IPS-18c (cell line): ENCODE results near the gene ADAMTS2.

Experiments
- H3K4me3 ChIP-seq: 2 replicates; pipeline ENCODE4 v1.7.0; 2013; ENCODE audit warnings: low read depth, mild to moderate bottlenecking, low read length, moderate library complexity; ENCODE audit not compliant: insufficient read depth
- H3K9me3 ChIP-seq: one replicate; pipeline ENCODE4 v1.6.1; 2013; ENCODE audit warnings: mild to moderate bottlenecking, low read length, moderate library complexity; ENCODE audit not compliant: control insufficient read depth, insufficient read depth

Gene ADAMTS2

DNA sequence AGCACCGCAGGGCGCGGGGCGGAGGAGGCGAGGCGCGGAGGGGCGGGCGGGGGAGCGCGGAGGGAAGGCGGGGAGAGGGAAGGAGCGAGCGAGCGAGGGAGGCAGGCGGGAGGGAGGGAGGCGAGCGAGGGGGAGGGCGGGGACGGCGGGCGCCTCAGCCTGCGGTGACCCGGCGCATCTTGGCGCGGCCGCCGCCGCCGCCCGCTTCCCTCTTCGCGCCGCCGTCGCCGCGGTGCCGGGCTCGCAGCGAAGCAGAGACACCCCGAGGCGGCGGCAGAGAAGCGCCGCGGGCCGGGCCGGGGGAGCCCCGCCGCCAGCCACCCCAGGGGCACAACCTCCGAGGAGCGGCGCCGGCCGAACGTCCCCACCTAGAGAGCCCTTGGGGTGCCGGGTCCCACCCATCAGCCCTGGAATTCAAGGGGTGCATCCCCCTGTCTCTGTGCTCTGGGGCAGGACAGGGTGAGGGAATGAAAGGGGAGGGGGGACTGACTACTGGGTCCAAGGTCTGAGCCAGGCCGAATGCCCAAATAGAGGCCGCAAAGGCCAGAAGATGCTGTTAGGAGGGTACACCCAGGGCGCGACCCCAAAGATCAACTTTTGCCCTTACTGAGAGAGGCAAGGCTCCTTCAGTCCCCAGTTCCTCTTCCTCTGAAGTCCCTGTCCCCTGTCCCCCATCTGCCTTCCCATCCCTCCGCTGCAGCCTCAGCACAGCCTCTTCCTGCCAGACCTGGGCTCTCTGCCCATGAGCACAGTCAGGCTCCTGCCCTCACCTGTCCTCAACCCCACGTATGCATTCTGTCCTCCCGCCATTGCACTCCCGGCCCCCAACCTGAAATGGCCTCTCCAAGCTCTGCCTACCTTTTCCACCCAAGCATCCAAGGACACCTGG is at the start of gene ADAMTS2:
TSS of gene ADAMTS2 (minus strand) at position 29 of the 889 bp plus-strand sequence. CDS start 133 bp downstream, outside the sequence.
- Histone ChIP-seq H3K9me3 (peaks cover 5% of the 10 kb centered on the region), H3K4me3 (peak within 1 kb of the TSS; percentile 72)

DNA sequence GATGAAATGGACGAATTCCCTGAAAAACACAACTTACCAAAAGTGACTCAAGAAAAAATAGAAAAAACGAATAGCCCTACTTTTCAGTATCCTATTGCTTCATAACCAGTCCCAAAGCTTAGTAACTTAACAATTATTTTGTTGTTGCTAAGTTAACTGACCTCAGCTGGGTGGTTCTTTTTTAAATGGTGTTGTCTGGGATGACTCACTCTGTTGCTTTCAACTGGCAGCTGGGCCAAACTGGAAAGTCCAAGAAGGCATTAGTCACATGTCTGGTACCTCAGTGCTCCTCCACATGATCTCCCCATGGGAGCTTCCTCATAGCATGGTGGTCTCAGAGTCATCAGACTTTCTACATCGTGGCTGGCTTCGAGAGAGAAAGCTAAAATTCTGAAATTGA is 47.8 kb upstream of the ADAMTS2 start:
- no peaks in the 10 kb centered on the region for H3K9me3 ChIP-seq
- H3K4me3 ChIP-seq, result no peak overlapping the region

DNA sequence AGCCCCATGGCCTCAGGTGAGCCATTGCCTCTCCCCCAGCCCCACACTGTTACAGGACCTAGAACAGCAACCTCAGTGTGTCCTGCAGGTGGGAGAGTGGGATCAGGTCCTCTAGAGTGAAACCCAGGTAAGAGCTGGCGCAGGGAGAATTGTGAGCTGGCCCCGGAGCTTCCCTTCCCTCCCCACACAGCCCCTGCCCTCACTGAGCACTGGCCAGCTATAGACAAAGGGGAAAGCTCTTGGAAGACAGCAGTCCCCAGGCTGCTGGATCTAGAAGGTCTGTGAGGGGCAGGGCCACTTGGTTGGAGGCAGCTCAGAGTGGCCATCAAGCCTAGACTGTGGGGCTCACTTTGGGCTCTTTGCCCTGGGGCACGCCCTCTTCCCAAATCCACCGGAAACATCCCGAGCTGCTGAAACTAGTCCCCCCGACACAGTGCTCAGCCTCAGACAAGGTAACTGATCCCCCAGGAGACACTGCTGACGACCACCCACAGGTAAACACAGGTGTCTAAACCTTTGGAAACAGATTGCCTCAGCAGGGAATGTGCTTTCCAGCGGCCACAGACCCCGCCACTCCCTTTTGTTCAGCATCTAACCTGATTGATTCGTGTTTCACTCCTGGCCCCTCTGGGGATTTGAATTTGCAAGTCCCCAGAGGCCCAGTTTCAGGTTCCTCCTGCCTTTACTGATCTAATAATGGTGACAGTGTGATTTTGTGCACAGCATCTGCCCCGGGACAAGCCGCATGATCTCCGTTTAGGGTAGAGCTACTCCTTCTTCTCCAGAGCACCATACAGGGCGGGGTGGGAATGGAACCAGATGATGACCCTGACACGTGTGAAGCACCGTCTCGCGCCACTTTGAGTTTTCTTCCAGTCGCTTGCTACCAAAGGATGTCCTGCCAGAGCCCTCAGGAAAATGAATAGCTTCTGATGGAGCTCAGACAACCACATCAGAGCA is 42.2 kb upstream of the ADAMTS2 start:
- Histone ChIP-seq H3K9me3 (no peaks in the 10 kb centered on the region), H3K4me3 (no peak overlapping the region)

DNA sequence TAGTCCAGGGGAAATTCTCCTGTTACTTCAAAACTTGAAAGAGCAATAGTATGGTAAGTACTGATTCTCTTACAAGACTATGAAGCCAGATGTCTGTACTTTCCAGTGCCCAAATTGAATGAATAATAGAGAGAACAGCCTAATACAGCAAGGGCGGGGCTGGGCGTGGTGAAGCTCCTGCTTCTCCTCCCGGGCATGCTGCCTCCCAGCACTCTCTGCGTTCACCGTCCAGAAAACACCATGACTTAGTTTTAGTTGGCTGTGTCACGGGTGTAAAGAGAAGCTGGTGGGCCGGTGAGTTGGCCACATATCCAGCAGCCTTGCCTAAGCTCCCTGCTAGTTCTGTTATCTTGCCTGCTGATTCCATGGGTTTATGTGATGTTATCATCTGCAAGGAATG is 40.7 kb upstream of the ADAMTS2 start:
- H3K9me3 ChIP-seq, result no peaks in the 10 kb centered on the region
- no peak overlapping the region for H3K4me3 ChIP-seq

DNA sequence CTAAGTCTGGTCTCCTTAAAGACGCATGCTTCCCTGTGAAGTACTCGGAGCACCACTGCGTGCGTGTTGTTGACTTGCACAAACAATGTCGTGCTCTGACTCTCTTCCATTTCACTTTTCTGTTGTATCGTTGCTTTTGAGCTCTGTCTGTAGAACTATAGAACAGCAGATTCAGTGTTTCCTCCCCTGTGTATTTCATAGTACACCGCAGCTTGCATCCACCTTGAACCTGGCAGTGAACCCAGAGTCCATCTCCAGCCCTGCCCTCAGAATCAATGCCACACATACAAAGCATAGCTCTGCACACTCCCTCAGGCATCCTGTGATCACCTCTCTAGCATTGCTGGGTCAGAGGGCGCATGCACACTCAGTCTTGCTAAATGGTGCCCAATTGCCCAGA is 37.2 kb upstream of the ADAMTS2 start:
- H3K9me3 ChIP-seq, result no peaks in the 10 kb centered on the region
- no peak overlapping the region for H3K4me3 ChIP-seq

DNA sequence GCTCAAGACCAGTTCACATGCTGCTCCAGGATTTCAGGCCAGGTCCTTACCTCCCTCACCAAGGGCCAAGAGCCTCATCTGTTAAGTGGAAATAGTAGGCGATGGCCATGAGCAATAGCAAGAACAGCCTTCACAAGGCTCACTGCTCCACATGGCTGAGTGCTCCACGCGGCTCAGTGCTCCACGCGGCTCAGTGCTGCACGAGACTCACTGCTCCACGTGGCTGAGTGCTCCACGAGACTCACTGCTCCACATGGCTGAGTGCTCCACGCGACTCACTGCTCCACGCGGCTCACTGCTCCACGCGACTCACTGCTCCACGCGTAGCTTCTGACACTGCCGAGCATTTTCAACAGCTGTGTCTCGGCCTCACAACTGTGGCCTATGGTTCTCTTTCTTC is 36.4 kb upstream of the ADAMTS2 start:
- H3K4me3 ChIP-seq, result no peak overlapping the region

DNA sequence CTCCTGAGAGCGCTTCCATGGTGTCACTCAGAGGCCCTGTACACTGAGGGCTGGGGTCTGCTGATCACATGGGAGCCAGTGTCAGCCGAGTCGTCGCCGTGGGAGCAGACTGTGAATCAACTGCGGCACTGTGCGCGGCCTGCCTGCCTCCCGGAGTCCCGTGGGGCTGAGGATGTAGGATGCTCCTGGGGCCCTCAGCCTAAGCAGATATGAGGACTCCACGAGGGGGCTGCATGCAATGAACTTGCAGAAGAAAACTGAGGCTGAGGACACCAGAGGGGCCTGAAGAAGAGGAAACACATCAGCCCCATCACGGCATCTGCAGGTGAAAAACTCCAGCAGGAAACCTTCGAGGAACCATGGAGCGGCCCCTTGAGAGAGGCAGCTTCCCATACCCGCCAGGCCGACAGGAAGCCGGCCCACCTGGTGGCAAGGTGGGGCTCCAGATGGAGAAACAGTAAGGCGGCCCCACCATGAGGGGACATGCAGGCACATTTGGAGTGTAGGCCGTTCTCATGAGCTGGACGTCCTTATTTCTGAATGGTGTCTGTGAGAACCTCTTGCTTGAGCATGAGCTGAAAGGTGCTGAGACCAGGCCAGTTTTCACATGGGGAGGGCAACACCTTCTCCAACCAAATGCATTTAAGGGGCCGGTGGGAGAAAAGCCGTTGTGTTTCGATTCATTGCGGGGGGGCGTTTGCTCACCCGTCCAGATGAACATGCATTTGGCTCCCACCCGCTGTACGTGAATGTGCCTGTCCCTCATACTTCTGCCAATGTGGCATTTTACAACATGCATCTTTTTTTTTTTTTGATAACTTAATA is 35.2 kb upstream of the ADAMTS2 start:
- Histone ChIP-seq H3K9me3 (no peaks in the 10 kb centered on the region), H3K4me3 (no peak overlapping the region)

More for the DNA sequence above, 36.4 kb upstream of the ADAMTS2 start:
- no peaks in the 10 kb centered on the region for H3K9me3 ChIP-seq

DNA sequence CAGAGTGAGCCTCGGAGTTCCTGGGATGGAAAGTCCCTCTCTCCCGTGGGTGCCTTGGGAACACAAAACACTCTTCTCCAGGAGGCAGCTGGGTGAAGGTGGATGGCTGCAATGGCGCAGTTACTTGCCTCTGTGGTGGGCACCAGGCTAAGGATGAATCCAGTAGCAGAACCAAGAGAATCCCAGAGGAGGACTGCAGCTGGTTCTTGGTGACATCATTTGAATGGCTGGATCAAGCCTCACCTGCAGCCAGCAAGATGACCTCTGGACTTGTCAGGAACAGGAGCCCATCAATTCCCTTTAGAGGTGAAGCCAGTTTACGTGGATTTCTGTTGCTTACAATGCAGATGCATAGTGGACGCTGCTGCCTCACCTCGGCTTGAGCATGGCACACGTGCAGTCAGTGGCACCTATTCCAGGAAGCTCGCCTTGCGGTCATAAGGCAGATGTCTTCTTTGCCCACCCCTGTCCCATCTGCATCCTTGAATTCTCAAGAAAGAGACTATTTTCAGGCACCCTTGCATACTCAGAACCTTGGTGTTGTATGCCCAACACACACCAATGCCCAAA is 34.1 kb upstream of the ADAMTS2 start:
- Histone ChIP-seq H3K4me3 (no peak overlapping the region), H3K9me3 (no peaks in the 10 kb centered on the region)

DNA sequence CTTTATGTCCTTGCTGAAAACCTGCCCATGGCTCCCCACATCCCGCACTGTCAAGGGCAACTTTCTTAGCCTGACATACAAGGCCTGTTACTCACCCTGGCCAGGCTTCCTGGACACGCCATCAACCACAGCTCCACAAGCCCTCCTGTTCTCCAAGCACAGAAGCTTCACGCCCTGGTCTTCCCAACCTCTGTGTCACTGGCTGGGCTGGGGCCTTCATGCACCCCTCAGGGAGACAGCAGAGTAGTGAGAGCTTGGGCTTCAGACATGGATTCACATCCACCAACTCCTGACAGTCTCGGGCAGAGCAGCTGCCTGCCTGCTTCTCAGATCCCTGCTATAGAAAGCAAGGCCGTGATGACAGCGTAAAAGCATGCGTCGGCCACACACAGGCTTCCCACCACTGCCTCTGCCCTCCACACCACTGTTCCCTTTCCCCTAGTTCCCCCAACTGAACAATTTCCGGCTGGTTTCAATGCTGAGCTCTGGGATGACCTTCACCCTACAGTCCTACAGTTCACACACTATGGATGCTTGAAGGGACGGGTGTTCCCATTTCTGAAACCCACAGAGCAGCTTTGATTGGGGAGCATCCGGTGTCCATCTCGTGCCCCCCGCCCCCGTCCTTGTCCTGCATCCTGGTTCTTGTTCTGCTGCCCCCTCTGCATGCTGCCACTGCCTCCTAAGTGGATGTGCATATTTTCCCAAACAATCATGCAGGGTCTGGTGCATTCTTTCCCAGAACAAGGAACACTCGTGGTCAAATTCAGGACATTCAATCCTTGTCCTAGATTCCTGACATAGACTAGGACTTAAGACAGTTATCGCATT is 33.4 kb upstream of the ADAMTS2 start:
- Histone ChIP-seq H3K9me3 (peaks cover 3% of the 10 kb centered on the region), H3K4me3 (no peak overlapping the region)

DNA sequence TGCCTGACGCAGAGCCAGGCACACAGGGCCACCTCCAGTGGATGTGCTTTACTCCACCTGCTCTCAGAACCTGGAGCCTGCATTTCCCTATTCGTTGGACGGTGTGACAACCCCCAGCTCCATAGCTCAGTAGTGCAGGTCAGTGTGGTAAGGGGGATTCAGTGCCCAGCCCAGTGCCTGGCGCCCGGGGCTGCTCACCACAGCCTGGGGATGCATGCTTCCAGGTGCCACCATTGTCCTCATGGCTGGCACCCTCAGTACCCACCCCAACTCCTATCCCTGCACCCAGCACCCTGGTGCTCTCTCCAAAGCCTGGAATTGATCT is 32.8 kb upstream of the ADAMTS2 start:
- Histone ChIP-seq H3K4me3 (no peak overlapping the region), H3K9me3 (peaks cover 3% of the 10 kb centered on the region)

DNA sequence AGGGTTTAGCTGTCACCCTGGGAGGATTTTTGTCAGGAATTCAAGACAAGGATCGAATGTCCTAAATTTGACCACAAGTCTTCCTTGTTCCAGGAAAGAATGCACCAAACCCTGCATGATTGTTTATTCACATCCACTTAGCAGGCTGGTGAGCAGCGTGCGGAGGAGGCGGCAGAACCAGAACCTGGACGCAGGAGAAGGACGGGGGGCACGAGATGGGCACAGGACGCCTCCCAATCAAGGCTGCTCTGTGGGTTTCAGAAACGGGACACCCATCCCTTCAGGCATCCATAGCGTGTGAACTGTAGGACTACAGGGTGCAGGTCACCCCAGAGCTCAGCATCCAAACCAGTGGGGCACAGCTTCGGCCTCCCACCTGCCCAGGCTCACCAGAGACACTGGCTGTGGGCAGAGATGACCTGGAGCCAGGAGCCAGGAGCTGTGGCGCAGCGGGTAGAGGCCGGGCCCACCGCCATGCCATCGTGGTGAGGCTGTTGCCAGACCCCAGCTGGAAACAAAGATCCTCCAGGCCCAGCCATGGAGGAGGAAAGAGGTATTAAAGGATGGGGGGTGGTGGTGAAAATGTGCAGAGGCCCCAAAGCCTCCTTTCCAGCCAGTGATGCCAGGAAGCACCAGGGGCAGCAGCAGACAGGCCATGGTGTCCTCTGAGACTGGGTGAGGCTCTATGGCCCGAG is 32.3 kb upstream of the ADAMTS2 start:
- no peak overlapping the region for H3K4me3 ChIP-seq
- H3K9me3 ChIP-seq, result peaks cover 3% of the 10 kb centered on the region

DNA sequence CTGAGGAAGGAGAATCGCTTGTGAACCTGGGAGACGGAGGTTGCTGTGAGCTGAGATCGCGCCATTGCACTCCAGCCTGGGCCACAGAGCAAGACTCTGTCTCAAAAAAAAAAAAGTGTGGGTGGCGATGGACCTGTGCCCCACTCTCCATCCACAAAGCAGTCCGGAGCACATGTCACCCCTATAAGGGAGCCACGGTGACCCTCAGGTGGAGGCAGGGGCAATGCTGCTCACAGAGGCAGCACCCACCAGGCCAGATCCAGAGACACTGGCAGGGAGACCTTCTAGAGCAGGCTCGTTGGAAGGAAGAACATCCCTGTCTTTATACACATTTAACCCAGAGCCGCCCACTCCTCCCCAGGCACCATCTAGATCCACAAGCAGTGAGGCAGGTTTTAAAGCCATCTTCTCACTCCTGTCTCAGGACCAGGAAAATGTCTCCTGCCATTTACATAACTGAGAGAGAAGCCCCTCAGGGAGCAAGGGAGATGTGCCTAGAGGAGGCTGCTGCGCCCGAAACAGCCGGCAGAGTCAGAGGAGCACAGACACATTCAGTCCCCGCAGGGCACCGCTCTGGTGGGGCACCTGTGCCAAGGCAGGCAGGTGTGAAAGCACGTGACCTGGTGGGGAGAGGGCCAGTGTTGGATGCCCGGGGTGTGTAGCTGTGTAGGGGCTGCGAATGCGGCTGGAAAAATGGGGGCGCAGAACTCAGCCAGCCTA is 31.6 kb upstream of the ADAMTS2 start:
- Histone ChIP-seq H3K4me3 (no peak overlapping the region), H3K9me3 (peaks cover 3% of the 10 kb centered on the region)

DNA sequence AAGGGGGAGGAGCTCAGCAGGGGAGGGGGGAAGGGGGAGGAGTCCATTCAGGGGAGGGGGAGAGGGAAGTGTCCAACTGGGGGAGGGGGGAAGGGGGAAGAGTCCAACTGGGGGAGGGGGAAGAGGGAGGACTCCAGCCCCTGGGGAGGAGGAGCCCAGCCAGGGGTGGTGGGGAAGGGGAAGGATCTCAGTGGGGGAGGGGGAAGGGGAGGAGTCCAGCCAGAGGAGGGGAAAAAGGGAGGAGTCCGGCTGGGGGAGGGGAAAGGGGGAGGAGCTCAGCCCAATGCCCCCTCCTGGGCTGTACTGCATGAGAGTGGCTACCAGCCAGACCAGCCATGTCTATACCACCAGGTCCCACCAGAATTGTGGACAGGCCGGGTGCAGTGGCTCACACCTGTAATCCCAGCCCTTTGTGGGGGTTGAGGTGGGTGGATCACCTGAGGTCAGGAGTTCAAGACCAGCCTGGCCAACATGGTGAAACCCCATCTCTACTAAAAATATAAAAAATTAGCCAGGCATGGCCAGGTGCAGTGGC is 30.6 kb upstream of the ADAMTS2 start:
- Histone ChIP-seq H3K4me3 (no peak overlapping the region), H3K9me3 (peaks cover 3% of the 10 kb centered on the region)

DNA sequence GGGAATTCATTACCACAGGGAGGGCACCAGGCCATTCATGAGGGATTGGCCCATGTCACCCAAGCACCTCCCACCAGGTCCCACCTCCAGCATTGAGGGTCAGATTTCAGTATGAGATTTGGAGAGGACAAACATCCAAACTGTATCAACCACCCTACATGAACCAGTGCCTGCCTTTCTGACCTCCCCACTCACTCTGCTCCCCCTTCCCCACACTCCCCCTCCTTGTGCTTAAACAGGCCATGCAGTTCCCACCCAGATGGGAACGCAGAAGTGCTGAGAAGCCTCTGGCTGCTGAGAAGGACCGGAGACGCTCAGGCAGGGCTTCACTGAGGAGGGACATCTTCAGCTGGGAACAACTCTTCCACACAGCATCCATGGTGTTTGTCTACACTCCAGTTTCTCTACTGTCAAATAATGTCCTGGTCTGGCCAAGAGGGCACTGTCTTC is 30.0 kb upstream of the ADAMTS2 start:
- Histone ChIP-seq H3K4me3 (no peak overlapping the region), H3K9me3 (peaks cover 3% of the 10 kb centered on the region)
